IMR-90 (cell line): ENCODE results near the gene TTYH3. TPM values are rescaled to one million over a fixed set of nuclear protein-coding genes. Genes with fewer than 3 reads are reported as not detected.

Source experiments
- ATAC-seq: fragments of 200-7000 bp; cut with Tn5 transposase; 2 replicates; pipeline ENCODE4 v1.9.1; 2020; ENCODE audit warnings: low read depth, mild to moderate bottlenecking, moderate library complexity
- BruUV-seq: library from RNA; stranded (reverse); fragments of 400-500 nt; replicated peaks from 2 replicates; lab custom pipeline; 2021; lab: Mats Ljungman, UMichigan
- CTCF ChIA-PET: fragments of 300-600 bp; formaldehyde crosslinking; extraction: SDS; loops from one replicate; lab custom pipeline; 2021; ENCODE audit warnings: antibody characterized with exemption; lab: Yijun Ruan, JAX
- POLR2A ChIA-PET: fragments of 300-600 bp; sonication (Branson Sonifier 250); formaldehyde crosslinking; loops from one replicate; lab custom pipeline; 2022; ENCODE audit warnings: antibody characterized with exemption; ENCODE audit not compliant: unreplicated experiment; lab: Charles Lee
- DNase-seq: peaks from one replicate; pipeline ENCODE4 v3.0.0; 2013
- H2AFZ ChIP-seq: replicated peaks from 2 replicates; pipeline ENCODE3; 2013; ENCODE audit warnings: low read length, mild to moderate bottlenecking; ENCODE audit not compliant: poor library complexity
- H2AK5ac ChIP-seq: 2 replicates; pipeline ENCODE4 v1.6.1; 2013; ENCODE audit warnings: low read depth, low read length, inconsistent platforms
- H2AK9ac ChIP-seq: replicated peaks from 2 replicates; pipeline ENCODE3; 2013; ENCODE audit warnings: mild to moderate bottlenecking, low read depth, low read length, moderate library complexity; ENCODE audit not compliant: poor library complexity
- H2BK120ac ChIP-seq: 2 replicates; pipeline ENCODE4 v1.6.1; 2013; ENCODE audit warnings: low read depth, low read length, inconsistent platforms
- H2BK15ac ChIP-seq: 3 replicates; pipeline ENCODE4 v1.6.1; 2013; ENCODE audit warnings: low read depth, low read length, inconsistent platforms
- H2BK20ac ChIP-seq: 2 replicates; pipeline ENCODE4 v1.6.1; 2013; ENCODE audit warnings: low read depth, mild to moderate bottlenecking, inconsistent platforms, low read length, moderate library complexity
- H2BK5ac ChIP-seq: 2 replicates; pipeline ENCODE4 v1.6.1; 2013; ENCODE audit warnings: mild to moderate bottlenecking, low read depth, low read length, inconsistent platforms; ENCODE audit not compliant: poor library complexity, severe bottlenecking
- H3K14ac ChIP-seq: replicated peaks from 2 replicates; pipeline ENCODE4 v1.6.1; 2013; ENCODE audit warnings: low read depth, low read length, inconsistent platforms
- H3K18ac ChIP-seq: 2 replicates; pipeline ENCODE4 v1.6.1; 2013; ENCODE audit warnings: low read depth, low read length, control low read depth
- H3K23ac ChIP-seq: 2 replicates; pipeline ENCODE4 v1.6.1; 2013; ENCODE audit warnings: low read depth, low read length, inconsistent platforms
- H3K27ac ChIP-seq: 2 replicates; pipeline ENCODE4 v1.5.1; 2013; ENCODE audit warnings: mild to moderate bottlenecking, control low read depth, low read length; ENCODE audit not compliant: insufficient read depth
- H3K27me3 ChIP-seq: 2 replicates; pipeline ENCODE4 v1.6.1; 2013; ENCODE audit warnings: low read length; ENCODE audit not compliant: control insufficient read depth, insufficient read depth
- H3K36me3 ChIP-seq: 2 replicates; pipeline ENCODE4 v1.6.1; 2013; ENCODE audit warnings: low read length, mixed read lengths; ENCODE audit not compliant: control insufficient read depth, insufficient read depth
- H3K4ac ChIP-seq: 2 replicates; pipeline ENCODE4 v1.6.1; 2013; ENCODE audit warnings: low read depth, low read length, inconsistent platforms
- H3K4me1 ChIP-seq: 2 replicates; pipeline ENCODE4 v1.6.1; 2013; ENCODE audit warnings: low read length, mixed read lengths; ENCODE audit not compliant: control insufficient read depth, insufficient read depth
- H3K4me2 ChIP-seq: 2 replicates; pipeline ENCODE4 v1.6.1; 2013; ENCODE audit warnings: low read depth, mild to moderate bottlenecking, control low read depth, low read length, moderate library complexity
- H3K4me3 ChIP-seq: 2 replicates; pipeline ENCODE4 v1.5.1; 2013; ENCODE audit warnings: low read depth, mild to moderate bottlenecking, control low read depth, low read length, moderate library complexity; ENCODE audit not compliant: insufficient read depth
- H3K56ac ChIP-seq: 2 replicates; pipeline ENCODE4 v1.6.1; 2013; ENCODE audit warnings: low read length, inconsistent platforms; ENCODE audit not compliant: insufficient read depth; ENCODE audit errors: extremely low read depth
- H3K79me1 ChIP-seq, 2 experiments: 2 replicates each; pipeline ENCODE4 v1.6.1; 2013; ENCODE audit warnings: low read length in 2 of 2, inconsistent platforms in 1 of 2, low read depth in 1 of 2
- H3K9ac ChIP-seq: 2 replicates; pipeline ENCODE4 v1.6.1; 2013; ENCODE audit warnings: low read depth, low read length, control low read depth
- H3K9me1 ChIP-seq: 2 replicates; pipeline ENCODE4 v1.6.1; 2013; ENCODE audit warnings: low read length, inconsistent platforms; ENCODE audit not compliant: insufficient read depth
- H3K9me3 ChIP-seq: 2 replicates; pipeline ENCODE4 v1.6.1; 2013; ENCODE audit warnings: low read length; ENCODE audit not compliant: control insufficient read depth, insufficient read depth
- H4K20me1 ChIP-seq: 2 replicates; pipeline ENCODE4 v1.6.1; 2013; ENCODE audit warnings: low read length, inconsistent platforms; ENCODE audit not compliant: insufficient read depth
- H4K5ac ChIP-seq: 2 replicates; pipeline ENCODE4 v1.6.1; 2013; ENCODE audit warnings: mild to moderate bottlenecking, low read depth, low read length, control low read depth
- H4K8ac ChIP-seq, 2 experiments: 2 replicates each; pipeline ENCODE4 v1.6.1; 2013; ENCODE audit warnings: low read depth in 2 of 2, low read length in 2 of 2, control low read depth in 1 of 2, inconsistent platforms in 1 of 2
- H4K91ac ChIP-seq: 2 replicates; pipeline ENCODE4 v1.6.1; 2013; ENCODE audit warnings: low read depth, low read length, inconsistent platforms; ENCODE audit not compliant: insufficient read depth
- CEBPB ChIP-seq: IDR thresholded peaks from 2 replicates; pipeline ENCODE4 v1.6.1; 2012; ENCODE audit warnings: low read depth, low read length, improper control_type of control experiment
- FOS ChIP-seq: fragments of 150-350 bp; IDR thresholded peaks from 2 replicates; pipeline ENCODE4 v1.6.1; 2016; ENCODE audit warnings: low read depth, low read length
- POLR2A ChIP-seq: IDR thresholded peaks from 2 replicates; pipeline ENCODE4 v1.6.1; 2012; ENCODE audit warnings: mild to moderate bottlenecking, low read depth, low read length
- RCOR1 ChIP-seq: IDR thresholded peaks from 2 replicates; pipeline ENCODE4 v1.6.1; 2012; ENCODE audit warnings: mild to moderate bottlenecking, low read length, improper control_type of control experiment; ENCODE audit not compliant: insufficient replicate concordance
- SMC3 ChIP-seq: fragments of 150-350 bp; IDR thresholded peaks from 2 replicates; pipeline ENCODE4 v1.6.1; 2016; ENCODE audit warnings: low read depth, mild to moderate bottlenecking, antibody characterized with exemption, low read length, moderate library complexity
- WGBS, 2 experiments: methylation state at CpG; one replicate each; pipeline versions ENCODE4 v1.1.5 to v1.1.7; 2013; ENCODE audit warnings: missing lambda C conversion rate in 2 of 2; ENCODE audit not compliant: insufficient read length in 1 of 2; ENCODE audit errors: extremely low coverage in 2 of 2; 5-methylcytosine and 5-hydroxymethylcytosine counted together
- dilution Hi-C: fragments of 300-500 bp; cut with HindIII; formaldehyde crosslinking; loops from one replicate; pipeline ENCODE4 v1.14.3; 2018; ENCODE audit warnings: low sequenced_read_pairs; ENCODE audit not compliant: unreplicated experiment
- in situ Hi-C: fragments of 300-500 bp; cut with MboI; formaldehyde crosslinking; loops from 3 replicates; pipeline ENCODE4 v1.14.3; 2019; ENCODE audit warnings: low sequenced_read_pairs, inconsistent platforms, mixed read lengths
- intact Hi-C: fragments of 100-400 bp; cut with micrococcal nuclease; formaldehyde crosslinking; loops from 2 replicates; pipeline ENCODE4 v1.10.0; 2022
- polyA plus RNA-seq, 3 experiments: library from polyadenylated mRNA; depleted of rRNA; stranded (reverse); fragments of >200 nt; gene quantifications; 2 replicates each; pipeline ENCODE4 v1.2.3, GENCODE V29; 2012; ENCODE audit warnings: low replicate concordance in 1 of 3
- total RNA-seq: library from RNA; depleted of rRNA; stranded (reverse); fragments of >200 nt; gene quantifications from 2 replicates; pipeline ENCODE4 v1.2.3, GENCODE V29; 2012

The TTYH3 gene
- total and polyA plus RNA-seq, 2 of the 4 experiments (the other 2 are of a cell fraction): 5.6 to 82.6 TPM

- no peak for ATAC-seq
- Histone ChIP-seq H3K27ac (no peak overlapping the region), H3K14ac (no peak overlapping the region), H4K5ac (no peak overlapping the region), H2AK5ac (no peak overlapping the region), H4K91ac (no peak overlapping the region), H2AK9ac (peak overlapping the region; percentile 15), H3K4me3 (no peak overlapping the region), H3K9me3 (no peaks in the 10 kb centered on the region), H3K4me1 (no peaks in the 10 kb centered on the region), H3K23ac (no peak overlapping the region), H3K36me3 (peaks cover 19% of the 10 kb centered on the region), H3K79me1 (no peaks in the 10 kb centered on the region), H3K9ac (no peak overlapping the region), H3K18ac (no peak overlapping the region), H2BK120ac (no peak overlapping the region), H2BK20ac (no peak overlapping the region), H3K4me2 (no peak overlapping the region), H2BK5ac (no peak overlapping the region), H3K9me1 (no peaks in the 10 kb centered on the region), H4K20me1 (no peaks in the 10 kb centered on the region), H4K8ac (no peak overlapping the region), H2AFZ (no peak overlapping the region), H3K4ac (no peak overlapping the region), H3K56ac (no peak overlapping the region), H3K27me3 (no peaks in the 10 kb centered on the region), H2BK15ac (no peak overlapping the region)
- DNase-seq: no peak
- in situ Hi-C loops: no loop called here
- BruUV-seq: no TSS peak
- ChIA-PET CTCF (interaction anchor here (1.4 kb wide), 1 partner anchor 134 kb away, joined by 3 read pairs; no protein-coding TSS in a partner anchor), POLR2A (no interaction called here)
- dilution Hi-C loops: no loop called here
- no peak for TF ChIP-seq RCOR1
- no peak for TF ChIP-seq SMC3
- no peak for TF ChIP-seq FOS
- TF ChIP-seq CEBPB: no peak
- TF ChIP-seq POLR2A: no peak
- intact Hi-C loops: no loop called here
- 88% methylated on average over 14 of the region's 19 CpGs; no CpG with 5 or more reads in 1 of the 2 experiments for WGBS, 2 experiments
These were observed 29.3 kb upstream of the TTYH3 start for GRCh38 chr7:2602406-2603043.
